ENCODE results near the gene CMTM1. TPM values are rescaled to one million over a fixed set of nuclear protein-coding genes. Genes with fewer than 3 reads are reported as not detected.
"Not testable (repeated sequence)": the region's sequence is repeated elsewhere in the genome, so short reads cannot be mapped to it uniquely, and the experiment has no call there.

Gene CMTM1
- total and polyA plus RNA-seq, 2 donors (not counting 3 experiments of a cell fraction or from before 2014, with no cell fraction given), result 3.0 to 12.3 TPM

DNA sequence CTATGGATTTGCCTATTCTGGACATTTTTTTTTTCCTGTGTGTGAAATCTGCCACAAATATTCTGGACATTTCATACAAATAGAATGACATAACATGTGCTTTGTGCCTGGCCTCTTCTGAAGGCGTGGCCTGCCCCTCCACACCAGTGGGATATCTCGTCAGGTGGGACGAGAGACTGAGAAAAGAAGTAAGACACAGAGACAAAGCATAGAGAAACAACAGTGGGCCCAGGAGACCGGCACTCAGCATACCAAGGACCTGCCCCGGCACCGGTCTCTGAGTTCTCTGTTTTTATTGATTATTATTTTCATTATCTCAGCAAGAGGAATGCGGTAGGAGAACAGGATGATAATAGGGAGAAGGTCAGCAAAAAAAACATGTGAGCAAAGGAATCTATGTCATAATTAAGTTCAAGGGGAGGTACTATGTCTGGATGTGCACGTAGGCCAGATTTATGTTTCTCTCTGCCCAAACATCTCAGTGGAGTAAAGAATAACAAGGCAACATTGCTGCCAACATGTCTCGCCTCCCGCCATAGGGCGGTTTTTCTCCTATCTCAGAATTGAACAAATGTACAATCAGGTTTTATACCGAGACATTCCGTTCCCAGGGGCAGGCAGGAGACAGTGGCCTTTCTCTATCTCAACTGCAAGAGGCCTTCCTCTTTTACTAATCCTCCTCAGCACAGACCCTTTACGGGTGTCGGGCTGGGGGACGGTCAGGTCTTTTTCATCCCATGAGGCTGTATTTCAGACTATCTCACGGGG, 61.6 kb downstream of the CMTM1 start:
- H3K79me2 ChIP-seq (ENCODE audit: control insufficient read depth, insufficient read depth, low read length); H3K9me1 ChIP-seq (replicated peaks; ENCODE audit: control insufficient read depth, extremely low read depth, insufficient read depth, low read length); H3K4me1 ChIP-seq (ENCODE audit: control insufficient read depth, extremely low read depth, insufficient read depth, low read length); H3K27me3 ChIP-seq (ENCODE audit: control insufficient read depth in 2 of 2, insufficient read depth in 2 of 2, low read length in 2 of 2); BruUV-seq (replicated peaks); H3K9me3 ChIP-seq (replicated peaks; ENCODE audit: control insufficient read depth, insufficient read depth, low read length); FAIRE-seq; dilution Hi-C loops (cut with MboI; ENCODE audit: extremely low pct_ligation_motif_present, low sequenced_read_pairs); H4K20me1 ChIP-seq (replicated peaks; ENCODE audit: control insufficient read depth, extremely low read depth, insufficient read depth, low read length); DNase-seq (ENCODE audit: low read depth, low spot score); H3K4me2 ChIP-seq (ENCODE audit: insufficient read depth, low read length); H3K36me3 ChIP-seq (ENCODE audit: control insufficient read depth in 2 of 2, extremely low read depth in 1 of 2, insufficient read depth in 2 of 2, low read length in 2 of 2); H3K4me3 ChIP-seq (replicated peaks in 1 of 3; ENCODE audit: insufficient read depth in 1 of 3, low read depth in 1 of 3, low read length in 3 of 3); H3K9ac ChIP-seq (replicated peaks; ENCODE audit: extremely low read depth, insufficient read depth, low read length); POLR2A ChIA-PET; intact Hi-C loops (cut with micrococcal nuclease); H2AFZ ChIP-seq (ENCODE audit: low read depth, low read length); H3K27ac ChIP-seq (ENCODE audit: insufficient read depth, low read depth, low read length): not testable (repeated sequence)
- CTCF ChIA-PET, result interaction anchor here (1.8 to 2.2 kb wide), 2 partner anchors 23 to 33 kb away, joined by 4 to 10 read pairs; no protein-coding TSS in a partner anchor

Small RNAs within 50 kb of the gene (small RNA-seq; reads per million reads assigned to genes)
- gene CKLF-CMTM1 (ENCODE audit: insufficient read depth, insufficient read length, low read depth, low replicate concordance), result not detected

Other genes with a start within 250 kb of the CMTM1 start
- gene CDH5, start 199.7 kb upstream of the CMTM1 start, total RNA-seq, result 765 and 804 TPM in 2 replicates
- gene CDH5, start 199.7 kb upstream of the CMTM1 start, polyA plus RNA-seq, result 815 and 836 TPM in 2 replicates
- not detected in 2 replicates for gene BEAN1, start 139.1 kb upstream of the CMTM1 start, total RNA-seq
- not detected in 2 replicates for gene BEAN1, start 139.1 kb upstream of the CMTM1 start, polyA plus RNA-seq
- gene TK2, start 16.3 kb upstream of the CMTM1 start, total RNA-seq, result 23.4 and 25.2 TPM in 2 replicates
- gene TK2, start 16.3 kb upstream of the CMTM1 start, polyA plus RNA-seq, result 12.1 and 12.2 TPM in 2 replicates
- 80.0 and 93.4 TPM in 2 replicates for gene CKLF, start 13.9 kb upstream of the CMTM1 start, total RNA-seq
- 197 and 209 TPM in 2 replicates for gene CKLF, start 13.9 kb upstream of the CMTM1 start, polyA plus RNA-seq
- gene CMTM2, start 13.0 kb downstream of the CMTM1 start, total RNA-seq, result not detected in 2 replicates
- gene CMTM2, start 13.0 kb downstream of the CMTM1 start, polyA plus RNA-seq, result not detected in 2 replicates
- gene CMTM3, start 38.3 kb downstream of the CMTM1 start, total RNA-seq, result 83.6 and 90.5 TPM in 2 replicates
- 86.2 and 104 TPM in 2 replicates for gene CMTM3, start 38.3 kb downstream of the CMTM1 start, polyA plus RNA-seq
- 8.5 and 9.0 TPM in 2 replicates for gene CMTM4, start 130.3 kb downstream of the CMTM1 start, total RNA-seq
- 7.1 and 10.7 TPM in 2 replicates for gene CMTM4, start 130.3 kb downstream of the CMTM1 start, polyA plus RNA-seq
- 156 and 159 TPM in 2 replicates for gene DYNC1LI2, start 185.2 kb downstream of the CMTM1 start, total RNA-seq
- gene DYNC1LI2, start 185.2 kb downstream of the CMTM1 start, polyA plus RNA-seq, result 51.2 and 110 TPM in 2 replicates
- not detected in 2 replicates for gene TERB1, start 235.1 kb downstream of the CMTM1 start, total RNA-seq
- not detected in 2 replicates for gene TERB1, start 235.1 kb downstream of the CMTM1 start, polyA plus RNA-seq

Measured in endothelial cell of umbilical vein (primary cell).